Activated naive CD8-positive, alpha-beta T cell treated with anti-CD3 and anti-CD28 coated beads, Interleukin-2, amount 50 U/mL, for 24 hours (primary cell): Measurements from ENCODE around the gene ANAPC16.
A peak's percentile ranks its signal among the peaks of the same experiment; 100 is the strongest.

Source experiments
- ATAC-seq: fragments of 150-1000 bp; cut with Tn5 transposase; one replicate; pipeline ENCODE4 v1.10.0; 2021
- DNase-seq: peaks from one replicate; pipeline ENCODE4 v3.0.0; 2021
- H3K27ac Mint-ChIP-seq: one replicate; pipeline ENCODE4 v1.8.0; 2021; ENCODE audit warnings: mild to moderate bottlenecking, mixed read lengths
- H3K27me3 Mint-ChIP-seq: one replicate; pipeline ENCODE4 v1.8.0; 2021; ENCODE audit warnings: mixed read lengths
- H3K36me3 Mint-ChIP-seq: one replicate; pipeline ENCODE4 v1.8.0; 2021; ENCODE audit warnings: low read depth, mixed read lengths
- H3K4me1 Mint-ChIP-seq: one replicate; pipeline ENCODE4 v1.8.0; 2021; ENCODE audit warnings: mixed read lengths
- H3K4me3 Mint-ChIP-seq: one replicate; pipeline ENCODE4 v1.8.0; 2021; ENCODE audit warnings: mild to moderate bottlenecking, moderate library complexity, mixed read lengths
- H3K9me3 Mint-ChIP-seq: one replicate; pipeline ENCODE4 v1.8.0; 2021; ENCODE audit warnings: mixed read lengths

ANAPC16 gene

DNA sequence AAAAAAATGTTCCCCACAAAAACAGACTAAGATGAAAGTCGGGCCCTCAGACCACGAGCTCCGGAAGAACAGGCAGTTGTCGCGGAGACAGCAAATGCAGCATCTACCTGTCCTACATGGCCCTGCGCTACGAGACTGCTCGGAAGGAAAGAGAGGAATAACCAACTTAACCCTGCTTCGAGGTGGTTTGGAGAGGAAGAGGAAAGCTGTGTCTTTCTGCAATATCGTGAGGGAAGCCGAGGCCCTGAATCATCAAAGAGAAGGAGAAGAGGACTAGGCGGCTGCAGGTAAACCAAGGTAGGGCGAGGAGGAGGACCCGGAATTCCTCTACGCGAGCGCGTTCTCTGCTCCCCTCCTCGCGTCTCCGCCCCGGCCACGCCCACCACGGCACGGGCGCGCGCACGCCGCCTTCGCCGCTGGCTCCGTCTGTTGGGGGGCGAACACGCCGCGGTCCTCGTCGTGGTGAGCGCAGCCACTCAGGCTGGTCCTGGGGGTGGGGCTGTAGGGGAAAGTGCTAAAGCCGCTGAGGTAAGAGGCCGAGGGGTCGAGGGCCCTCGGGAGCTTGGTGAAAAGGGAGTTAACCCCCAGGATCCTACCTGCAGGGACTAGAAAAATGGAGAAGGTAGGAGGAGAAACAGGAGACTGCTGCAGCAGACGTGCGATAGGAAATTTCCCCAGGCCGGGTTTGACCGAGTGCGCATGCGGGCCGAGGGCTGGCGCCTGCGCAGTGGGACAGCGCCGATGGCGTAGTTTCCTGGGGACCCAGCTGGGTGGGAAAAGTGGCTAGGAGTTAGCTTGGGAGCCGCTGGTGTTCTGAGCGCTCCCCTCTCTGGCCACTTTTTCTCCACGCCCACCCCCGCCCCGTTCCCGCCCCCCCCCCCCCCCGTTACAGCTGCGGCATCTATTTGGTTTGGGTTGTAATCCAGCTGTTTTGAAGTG lies at the start of gene ANAPC16, which contains the start of gene ASCC1:
TSS of gene ANAPC16 (plus strand) at position 402 of the 939 bp plus-strand sequence. CDS start 7,903 bp downstream, outside the sequence.
TSS of gene ASCC1 (minus strand) at position 666 of the 939 bp plus-strand sequence. CDS start 2,978 bp downstream, outside the sequence.
- DNase-seq: peak; percentile 97
- Mint-ChIP-seq H3K36me3 (peaks cover 30% of the 10 kb centered on the region), H3K9me3 (no peaks in the 10 kb centered on the region), H3K4me1 (peaks cover 59% of the 10 kb centered on the region), H3K27ac (peak within 1 kb of the TSS; percentile 98), H3K4me3 (peak within 1 kb of the TSS; percentile 99), H3K27me3 (no peaks in the 10 kb centered on the region)
- ATAC-seq: peak; percentile 80

- Mint-ChIP-seq H3K36me3 (peaks cover 27% of the 10 kb centered on the region), H3K4me1 (peaks cover 33% of the 10 kb centered on the region), H3K27me3 (no peaks in the 10 kb centered on the region), H3K27ac (no peak overlapping the region), H3K4me3 (no peak overlapping the region), H3K9me3 (no peaks in the 10 kb centered on the region)
- DNase-seq (no peak), ATAC-seq (no peak)
These were observed 48.7 kb upstream of the ANAPC16 start for GRCh38 chr10:72167118-72167517.

- Mint-ChIP-seq H3K27ac (no peak overlapping the region), H3K9me3 (no peaks in the 10 kb centered on the region), H3K36me3 (peaks cover 18% of the 10 kb centered on the region), H3K4me3 (no peak overlapping the region), H3K27me3 (no peaks in the 10 kb centered on the region), H3K4me1 (peaks cover 15% of the 10 kb centered on the region)
- DNase-seq (no peak), ATAC-seq (no peak)
These were observed 45.5 kb upstream of the ANAPC16 start for GRCh38 chr10:72170263-72170662.

GRCh38 chr10:72170733-72171132 lies 45.1 kb upstream of the ANAPC16 start:
- Mint-ChIP-seq H3K9me3 (no peaks in the 10 kb centered on the region), H3K4me1 (peaks cover 10% of the 10 kb centered on the region), H3K36me3 (peaks cover 17% of the 10 kb centered on the region), H3K27ac (no peak overlapping the region), H3K4me3 (no peak overlapping the region), H3K27me3 (no peaks in the 10 kb centered on the region)
- ATAC-seq: no peak
- DNase-seq: no peak

DNA sequence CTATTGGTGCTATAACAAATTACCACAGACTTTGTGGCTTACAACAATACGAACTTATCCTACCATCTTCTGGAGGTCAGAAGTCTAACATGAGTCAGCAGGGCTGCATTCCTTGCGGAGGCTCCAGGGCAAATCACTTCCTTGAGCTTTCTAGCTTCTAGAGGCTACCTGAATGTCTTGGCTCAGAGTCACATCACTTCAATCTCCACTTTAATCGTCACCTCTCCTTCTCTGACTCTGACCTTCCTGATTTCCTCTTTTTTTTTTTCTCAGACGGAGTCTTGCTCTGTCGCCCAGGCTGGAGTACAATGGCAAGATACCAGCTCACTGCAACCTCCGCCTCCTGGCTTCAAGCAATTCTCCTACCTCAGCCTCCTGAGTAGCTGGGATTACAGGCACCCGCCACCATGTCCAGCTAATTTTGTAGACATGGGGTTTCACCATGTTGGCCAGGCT lies 44.6 kb upstream of the ANAPC16 start:
- Mint-ChIP-seq H3K9me3 (no peaks in the 10 kb centered on the region), H3K4me1 (peaks cover 9% of the 10 kb centered on the region), H3K4me3 (no peak overlapping the region), H3K36me3 (peaks cover 17% of the 10 kb centered on the region), H3K27me3 (no peaks in the 10 kb centered on the region), H3K27ac (no peak overlapping the region)
- ATAC-seq: no peak
- DNase-seq: no peak

- Mint-ChIP-seq H3K27ac (no peak overlapping the region), H3K4me3 (no peak overlapping the region), H3K9me3 (no peaks in the 10 kb centered on the region), H3K27me3 (no peaks in the 10 kb centered on the region), H3K36me3 (peaks cover 17% of the 10 kb centered on the region), H3K4me1 (peaks cover 9% of the 10 kb centered on the region)
- DNase-seq: no peak
- ATAC-seq: no peak
These were observed 42.6 kb upstream of the ANAPC16 start for GRCh38 chr10:72173262-72173618.

DNA sequence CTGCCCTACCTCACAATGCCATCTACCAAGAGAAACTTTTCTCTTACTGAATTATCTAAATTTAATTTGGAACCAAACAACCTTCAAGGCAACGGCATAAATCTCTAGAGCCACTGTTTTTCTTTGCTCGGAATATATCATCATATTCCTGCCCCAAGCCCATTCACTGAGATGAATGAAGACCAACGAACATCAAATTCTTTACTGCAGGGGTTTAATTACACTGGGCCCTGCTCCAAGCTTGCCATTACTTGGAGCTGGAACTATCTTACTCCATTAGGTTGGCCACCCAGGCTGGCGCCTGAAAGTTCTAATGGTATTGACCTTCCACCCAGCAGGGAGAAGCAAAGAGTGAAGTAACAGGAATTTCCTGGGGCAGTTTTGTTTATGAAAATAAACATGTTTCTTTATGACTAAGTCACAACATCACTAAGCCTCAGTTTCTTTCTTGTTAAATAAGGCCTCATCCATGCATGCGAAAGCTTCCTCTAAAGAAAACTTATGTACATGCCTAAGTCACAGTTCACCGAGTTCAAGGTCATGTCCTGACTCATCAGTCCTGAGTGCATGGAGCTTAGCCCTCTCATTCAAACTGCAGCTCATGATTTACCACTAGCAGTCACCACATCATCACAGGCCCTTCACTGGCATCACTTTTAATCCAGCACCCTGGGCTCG lies 42.1 kb upstream of the ANAPC16 start:
- ATAC-seq (no peak), DNase-seq (no peak)
- Mint-ChIP-seq H3K27me3 (no peaks in the 10 kb centered on the region), H3K9me3 (no peaks in the 10 kb centered on the region), H3K4me3 (no peak overlapping the region), H3K36me3 (peaks cover 17% of the 10 kb centered on the region), H3K4me1 (peaks cover 9% of the 10 kb centered on the region), H3K27ac (no peak overlapping the region)

GRCh38 chr10:72174297-72174662 lies 41.5 kb upstream of the ANAPC16 start:
- H3K27me3 Mint-ChIP-seq: no peaks in the 10 kb centered on the region
- H3K4me3 Mint-ChIP-seq: no peak overlapping the region
- DNase-seq (no peak), ATAC-seq (no peak)
- H3K4me1 Mint-ChIP-seq: peaks cover 9% of the 10 kb centered on the region
- H3K9me3 Mint-ChIP-seq: no peaks in the 10 kb centered on the region
- peaks cover 17% of the 10 kb centered on the region for H3K36me3 Mint-ChIP-seq
- no peak overlapping the region for H3K27ac Mint-ChIP-seq

- Mint-ChIP-seq H3K9me3 (no peaks in the 10 kb centered on the region), H3K27ac (no peak overlapping the region), H3K36me3 (peaks cover 19% of the 10 kb centered on the region), H3K4me1 (peaks cover 9% of the 10 kb centered on the region), H3K4me3 (no peak overlapping the region), H3K27me3 (no peaks in the 10 kb centered on the region)
- no peak for DNase-seq
- no peak for ATAC-seq
These were observed 40.7 kb upstream of the ANAPC16 start for GRCh38 chr10:72175149-72175548.

DNA sequence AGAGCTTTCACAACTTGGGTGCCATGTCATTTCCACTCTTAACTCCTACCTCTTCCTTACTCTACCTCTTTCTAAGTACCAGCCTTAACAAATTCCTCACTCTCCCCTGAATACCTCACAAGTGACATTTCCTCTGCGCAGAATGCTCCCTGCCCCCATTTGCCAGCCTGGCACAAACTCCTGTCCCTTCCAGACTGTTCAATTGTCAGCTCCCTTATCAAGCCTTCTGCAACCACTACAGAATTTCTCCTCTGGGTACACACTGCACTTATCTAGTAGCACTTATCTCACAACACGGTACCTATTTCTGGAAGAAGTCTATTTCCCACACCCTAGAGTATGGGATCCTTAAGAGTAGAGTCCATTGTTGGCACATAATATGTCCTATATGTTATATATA lies 39.1 kb upstream of the ANAPC16 start:
- ATAC-seq (no peak), DNase-seq (no peak)
- Mint-ChIP-seq H3K4me1 (peaks cover 9% of the 10 kb centered on the region), H3K9me3 (no peaks in the 10 kb centered on the region), H3K27me3 (no peaks in the 10 kb centered on the region), H3K4me3 (no peak overlapping the region), H3K36me3 (peaks cover 13% of the 10 kb centered on the region), H3K27ac (no peak overlapping the region)

DNA sequence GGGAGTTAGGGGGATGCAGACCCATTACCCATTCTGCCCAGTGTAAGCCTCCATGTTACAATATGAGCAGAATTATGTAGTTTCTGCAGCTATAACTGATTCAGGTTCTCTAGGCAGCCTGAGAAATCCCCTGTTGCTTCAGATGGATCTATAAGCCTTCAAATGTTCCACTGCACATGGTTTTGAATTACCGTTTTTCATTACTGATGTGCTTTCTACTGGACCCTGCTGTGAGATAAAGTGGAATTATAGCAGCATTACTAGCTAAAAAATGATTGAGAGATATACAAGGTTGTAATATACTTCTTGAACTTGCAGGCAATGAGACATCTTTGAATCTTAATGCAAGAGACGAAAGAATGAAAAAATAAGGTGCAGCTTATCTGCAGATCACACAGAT lies 38.4 kb upstream of the ANAPC16 start:
- ATAC-seq (no peak), DNase-seq (no peak)
- H3K4me3 Mint-ChIP-seq: no peak overlapping the region
- no peaks in the 10 kb centered on the region for H3K9me3 Mint-ChIP-seq
- H3K36me3 Mint-ChIP-seq: peaks cover 17% of the 10 kb centered on the region
- H3K4me1 Mint-ChIP-seq: peaks cover 9% of the 10 kb centered on the region
- H3K27me3 Mint-ChIP-seq: no peaks in the 10 kb centered on the region
- H3K27ac Mint-ChIP-seq: no peak overlapping the region

GRCh38 chr10:72184156-72184555 lies 31.7 kb upstream of the ANAPC16 start:
- Mint-ChIP-seq H3K4me1 (peaks cover 8% of the 10 kb centered on the region), H3K27me3 (no peaks in the 10 kb centered on the region), H3K4me3 (no peak overlapping the region), H3K36me3 (peaks cover 38% of the 10 kb centered on the region), H3K27ac (no peak overlapping the region), H3K9me3 (peaks cover 7% of the 10 kb centered on the region)
- DNase-seq (no peak), ATAC-seq (no peak)

GRCh38 chr10:72186258-72186981 lies 29.4 kb upstream of the ANAPC16 start:
- no peak overlapping the region for H3K4me3 Mint-ChIP-seq
- no peak overlapping the region for H3K27ac Mint-ChIP-seq
- H3K4me1 Mint-ChIP-seq: peaks cover 8% of the 10 kb centered on the region
- no peak for ATAC-seq
- peaks cover 36% of the 10 kb centered on the region for H3K36me3 Mint-ChIP-seq
- DNase-seq: no peak
- H3K27me3 Mint-ChIP-seq: no peaks in the 10 kb centered on the region
- H3K9me3 Mint-ChIP-seq: peaks cover 7% of the 10 kb centered on the region

- Mint-ChIP-seq H3K4me1 (peaks cover 8% of the 10 kb centered on the region), H3K27ac (no peak overlapping the region), H3K9me3 (peaks cover 7% of the 10 kb centered on the region), H3K36me3 (peaks cover 38% of the 10 kb centered on the region), H3K4me3 (no peak overlapping the region), H3K27me3 (no peaks in the 10 kb centered on the region)
- DNase-seq (no peak), ATAC-seq (no peak)
These were observed 28.9 kb upstream of the ANAPC16 start for GRCh38 chr10:72186982-72187330.
